Epithelial cell of umbilical artery (primary cell): ENCODE results near the gene MIEF2. TPM values are rescaled to one million over a fixed set of nuclear protein-coding genes. Genes with fewer than 3 reads are reported as not detected.

Source experiments
- total RNA-seq: library from RNA; depleted of rRNA; stranded (reverse); fragments of >200 nt; gene quantifications from 2 replicates; pipeline ENCODE4 v1.2.3, GENCODE V29; 2014

Gene MIEF2, protein sequence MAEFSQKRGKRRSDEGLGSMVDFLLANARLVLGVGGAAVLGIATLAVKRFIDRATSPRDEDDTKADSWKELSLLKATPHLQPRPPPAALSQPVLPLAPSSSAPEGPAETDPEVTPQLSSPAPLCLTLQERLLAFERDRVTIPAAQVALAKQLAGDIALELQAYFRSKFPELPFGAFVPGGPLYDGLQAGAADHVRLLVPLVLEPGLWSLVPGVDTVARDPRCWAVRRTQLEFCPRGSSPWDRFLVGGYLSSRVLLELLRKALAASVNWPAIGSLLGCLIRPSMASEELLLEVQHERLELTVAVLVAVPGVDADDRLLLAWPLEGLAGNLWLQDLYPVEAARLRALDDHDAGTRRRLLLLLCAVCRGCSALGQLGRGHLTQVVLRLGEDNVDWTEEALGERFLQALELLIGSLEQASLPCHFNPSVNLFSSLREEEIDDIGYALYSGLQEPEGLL
- total RNA-seq, result 9.0 and 11.4 TPM in 2 replicates

DNA sequence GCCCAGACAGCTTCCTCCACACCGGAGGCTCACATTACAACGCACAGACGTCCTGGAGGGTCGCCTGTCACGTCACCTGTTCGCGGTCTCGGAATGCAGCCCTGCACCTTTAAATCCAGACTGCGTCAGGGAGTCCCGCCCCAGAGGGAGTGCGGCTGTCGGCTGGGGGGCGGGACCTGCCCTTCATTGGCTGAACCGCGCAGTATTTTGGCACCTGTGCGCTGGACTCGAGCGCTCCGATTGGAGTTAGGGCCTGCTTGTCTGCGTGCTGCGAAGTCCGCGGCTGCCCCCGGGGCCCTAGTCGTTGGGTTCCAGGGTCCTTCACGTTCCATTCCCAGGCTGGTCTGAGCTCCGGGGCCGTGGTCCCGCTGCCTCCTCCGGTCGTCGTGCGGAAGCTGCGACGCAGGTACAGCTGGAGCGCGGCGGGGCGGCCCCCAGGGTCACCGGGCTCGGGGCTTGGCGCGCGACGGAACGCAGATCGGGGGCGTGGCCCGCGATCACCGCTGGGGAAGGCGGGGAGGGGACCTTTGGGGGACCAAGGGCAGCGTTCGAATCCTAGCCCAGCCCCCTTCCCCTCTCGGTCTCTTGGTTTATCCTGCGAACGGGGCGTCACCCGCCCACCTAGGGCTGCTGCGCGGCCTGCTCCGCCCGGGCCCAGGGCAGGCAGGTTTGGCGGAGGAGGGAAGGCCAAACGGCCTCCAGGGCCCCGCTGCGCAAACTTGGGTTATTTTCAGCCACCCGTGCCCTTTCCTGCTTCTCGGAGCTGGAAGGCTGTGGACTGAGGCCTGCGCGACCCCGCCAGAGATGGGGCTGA lies at the start of gene MIEF2:
Gene MIEF2 (plus strand): TSS at position 331 of the 814 bp plus-strand sequence. CDS start 2,059 bp downstream, outside the sequence.

DNA sequence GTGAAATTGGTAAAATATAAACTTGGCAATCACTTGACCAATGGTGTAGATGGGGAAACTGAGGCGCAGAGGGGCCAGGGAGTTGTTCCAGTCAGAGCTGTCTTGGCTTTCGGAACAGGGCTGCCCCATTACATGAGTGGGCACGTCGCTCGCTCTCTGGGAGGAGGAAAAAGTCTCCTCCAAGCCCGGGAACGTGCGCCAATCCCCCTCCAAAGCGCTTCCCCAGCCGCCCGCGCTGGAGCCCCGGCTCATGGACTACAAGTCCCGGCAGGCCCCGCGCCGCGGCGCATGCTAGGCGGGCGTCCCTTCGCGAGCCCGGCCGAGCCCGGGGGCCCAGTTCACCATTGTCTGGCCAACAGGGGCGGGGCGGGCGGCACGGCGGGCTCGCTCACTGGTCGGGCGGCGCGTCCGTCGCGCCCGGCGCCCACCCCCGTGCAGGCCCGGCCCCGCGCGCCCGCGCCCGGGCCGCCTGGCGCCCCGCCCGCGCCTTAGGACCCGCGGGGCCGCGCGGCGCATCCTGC lies 35.3 kb upstream of the MIEF2 start, which contains the start of gene LLGL1:
Gene LLGL1 (plus strand): TSS at position 515 of the 521 bp plus-strand sequence. CDS start 48 bp downstream, outside the sequence.

DNA sequence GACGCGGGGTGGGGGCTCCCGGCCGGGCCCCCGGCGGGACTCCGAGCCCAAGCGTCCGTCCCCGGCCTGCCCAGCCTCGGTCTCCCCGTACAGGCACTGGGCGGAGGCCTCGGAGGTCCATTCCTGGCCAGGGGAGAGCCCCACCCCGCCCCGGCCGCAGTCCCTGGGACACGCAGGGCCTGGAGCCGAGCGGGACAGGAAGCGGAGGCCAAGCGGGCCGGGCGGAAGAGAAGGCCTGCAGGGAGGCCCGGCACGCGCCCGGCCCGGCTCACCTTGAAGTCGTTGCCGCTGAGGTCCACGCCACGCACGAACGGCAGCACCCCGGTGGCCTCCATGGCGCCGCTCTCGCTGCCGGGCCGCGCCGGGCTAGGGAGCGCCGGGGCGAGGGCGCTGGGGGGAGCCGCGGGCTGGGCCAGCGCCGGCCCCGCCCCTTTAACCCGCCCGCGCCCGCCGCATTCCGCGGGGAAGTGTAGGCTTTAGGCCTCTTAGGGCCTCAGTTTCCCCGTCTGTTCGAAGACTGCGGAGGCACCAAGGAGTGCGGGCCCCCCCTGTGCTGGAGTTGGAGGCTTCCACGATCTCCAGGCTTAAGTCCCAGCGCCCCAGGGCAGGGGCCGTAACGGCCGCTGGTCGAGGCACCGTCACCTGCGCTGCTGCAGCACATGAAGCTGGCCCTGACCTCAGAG lies 2.0 kb upstream of the MIEF2 start, which contains the start of gene FLII:
Gene FLII (minus strand): TSS at position 383 of the 683 bp plus-strand sequence. CDS start 48 bp downstream, at position 335.

DNA sequence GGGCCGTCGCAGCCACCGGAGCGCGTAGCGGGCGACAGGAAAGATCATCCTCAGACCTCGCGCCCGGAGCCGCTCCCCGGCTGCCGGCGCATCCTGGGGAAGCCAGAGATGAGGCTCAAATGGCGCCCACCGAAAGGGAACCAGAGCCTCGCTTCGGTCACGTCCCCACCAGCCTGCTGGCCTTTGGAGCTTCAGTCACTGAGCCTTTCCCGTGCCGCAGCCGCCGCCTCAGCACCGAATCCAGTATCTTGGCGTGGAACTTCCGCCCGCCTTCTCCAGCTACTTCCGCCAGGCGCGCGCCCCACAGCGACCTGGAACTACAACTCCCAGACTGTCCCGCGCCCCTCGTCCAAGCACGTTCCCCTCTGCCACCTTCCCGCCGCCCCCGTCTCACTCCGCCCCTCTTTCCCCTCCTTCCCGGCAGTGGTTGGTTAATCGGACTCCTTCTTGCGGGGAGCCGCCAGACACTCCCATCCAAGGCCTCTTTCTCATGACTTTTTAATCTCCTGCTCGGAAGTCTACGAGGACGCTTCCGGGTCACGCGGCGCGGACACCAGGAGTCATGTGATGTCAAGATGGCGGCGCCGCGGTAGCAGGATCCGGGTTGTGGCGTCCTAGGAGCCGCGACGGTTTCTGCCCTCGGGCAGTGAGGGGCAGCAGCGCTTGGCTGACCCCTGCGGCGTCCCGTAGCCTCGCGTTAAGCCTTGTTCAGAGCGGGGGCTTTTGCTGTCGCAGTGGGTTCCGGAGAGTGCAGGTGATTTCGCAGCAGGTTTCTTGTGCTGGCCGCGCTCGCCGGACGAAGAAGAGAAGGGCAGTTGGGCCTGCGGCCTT lies 54.5 kb downstream of the MIEF2 start, which contains the start of the genes SMCR8 and TOP3A:
Gene SMCR8 (plus strand): TSS at position 563 of the 831 bp plus-strand sequence. CDS start 497 bp downstream, outside the sequence.
Gene TOP3A (minus strand): TSS at position 264 of the 831 bp plus-strand sequence. CDS start 216 bp downstream, at position 48.

Other genes with a start within 250 kb of the MIEF2 start
- 18.2 and 28.4 TPM in 2 replicates for gene ATPAF2, start 221.5 kb upstream of the MIEF2 start, total RNA-seq
- 3.9 and 5.8 TPM in 2 replicates for gene GID4, start 221.3 kb upstream of the MIEF2 start, total RNA-seq
- gene DRG2, start 172.7 kb upstream of the MIEF2 start, total RNA-seq, result 36.4 and 49.4 TPM in 2 replicates
- 0.15 TPM in 1 of 2 replicates, not detected in the other for gene MYO15A, start 151.9 kb upstream of the MIEF2 start, total RNA-seq
- 80.9 and 83.4 TPM in 2 replicates for gene ALKBH5, start 76.8 kb upstream of the MIEF2 start, total RNA-seq
- gene LLGL1, start 35.0 kb upstream of the MIEF2 start, total RNA-seq, result 29.3 and 30.2 TPM in 2 replicates
- 318 and 345 TPM in 2 replicates for gene FLII, start 1.9 kb upstream of the MIEF2 start, total RNA-seq
- gene TOP3A, start 54.3 kb downstream of the MIEF2 start, total RNA-seq, result 32.5 and 36.9 TPM in 2 replicates
- 12.3 and 15.3 TPM in 2 replicates for gene SMCR8, start 54.6 kb downstream of the MIEF2 start, total RNA-seq
- 12.7 and 21.1 TPM in 2 replicates for gene SHMT1, start 102.9 kb downstream of the MIEF2 start, total RNA-seq
- not detected in 2 replicates for gene EVPLL, start 117.1 kb downstream of the MIEF2 start, total RNA-seq
- not detected in 2 replicates for gene LGALS9C, start 216.1 kb downstream of the MIEF2 start, total RNA-seq